ENCODE results near the gene MEOX1. TPM values are rescaled to one million over a fixed set of nuclear protein-coding genes. Genes with fewer than 3 reads are reported as not detected.

MEOX1 gene
- total RNA-seq, 1 experiment from 2014 or later = 0.21 TPM

- no peak for TF ChIP-seq TCF7L2 (IDR thresholded peaks at IDR 0.05; ENCODE audit: low read depth, low read length)
- TF ChIP-seq POLR2AphosphoS5 (IDR thresholded peaks at IDR 0.05; ENCODE audit: low read depth, low read length) = no peak
- no peak for TF ChIP-seq SIN3A (IDR thresholded peaks at IDR 0.05; ENCODE audit: borderline replicate concordance, insufficient read depth, low read depth, low read length)
- TF ChIP-seq REST (IDR thresholded peaks at IDR 0.05; ENCODE audit: insufficient read depth in 1 of 2, low read depth in 2 of 2, low read length in 1 of 2) = no peak
- no peak for TF ChIP-seq CTCF (IDR thresholded peaks at IDR 0.05)
- DNase-seq (ENCODE audit: low read depth, low spot score) (no peak), ATAC-seq (no peak)
- H3K27me3 ChIP-seq (ENCODE audit: control insufficient read depth, insufficient read depth, low read length) = no peaks in the 10 kb centered on the region
- H3K4me1 ChIP-seq (ENCODE audit: control insufficient read depth, insufficient read depth, low read length) = no peaks in the 10 kb centered on the region
- ChIA-PET POLR2A (no interaction called here), CTCF (interaction anchor here (0.6 kb wide), 1 partner anchor 63 kb away, joined by 4 read pairs; no protein-coding TSS in a partner anchor)
- no peaks in the 10 kb centered on the region for H3K36me3 ChIP-seq (ENCODE audit: control insufficient read depth, insufficient read depth, low read length)
- in situ Hi-C loops (cut with HindIII; ENCODE audit: low pct_unique_long_range_greater_than_20kb, low sequenced_read_pairs) = no loop called here
- no peak overlapping the region for H3K4me3 ChIP-seq (ENCODE audit: low read depth in 2 of 2, low read length in 2 of 2)
- H3K9me3 ChIP-seq (ENCODE audit: control insufficient read depth, insufficient read depth, low read depth, low read length) = no peaks in the 10 kb centered on the region
- intact Hi-C loops (cut with micrococcal nuclease; ENCODE audit: unreplicated experiment) = no loop called here
- H3K27ac ChIP-seq (ENCODE audit: low read length) = no peak overlapping the region
- no TSS peak for BruUV-seq (replicated peaks)
Observed at GRCh38 chr17:43696891-43697290, 35.2 kb upstream of the MEOX1 start.

GRCh38 chr17:43695970-43696865, 34.5 kb upstream of the MEOX1 start:
- no TSS peak for BruUV-seq (replicated peaks)
- Histone ChIP-seq H3K9me3 (ENCODE audit: control insufficient read depth, insufficient read depth, low read depth, low read length) (no peaks in the 10 kb centered on the region), H3K4me3 (ENCODE audit: low read depth in 2 of 2, low read length in 2 of 2) (no peak overlapping the region), H3K27ac (ENCODE audit: low read length) (no peak overlapping the region), H3K4me1 (ENCODE audit: control insufficient read depth, insufficient read depth, low read length) (no peaks in the 10 kb centered on the region), H3K27me3 (ENCODE audit: control insufficient read depth, insufficient read depth, low read length) (no peaks in the 10 kb centered on the region), H3K36me3 (ENCODE audit: control insufficient read depth, insufficient read depth, low read length) (no peaks in the 10 kb centered on the region)
- ATAC-seq = no peak
- CTCF ChIA-PET = interaction anchor here (0.6 to 2.6 kb wide), 2 partner anchors 63 kb away, joined by 4 to 24 read pairs; partner anchors contain the start of gene SOST
- in situ Hi-C loops (cut with HindIII; ENCODE audit: low pct_unique_long_range_greater_than_20kb, low sequenced_read_pairs) (no loop called here), intact Hi-C loops (cut with micrococcal nuclease; ENCODE audit: unreplicated experiment) (no loop called here)
- POLR2A ChIA-PET = interaction anchor here (0.6 kb wide), 1 partner anchor 20 kb away, joined by 3 read pairs; no protein-coding TSS in a partner anchor
- DNase-seq (ENCODE audit: low read depth, low spot score) = no peak
- TF ChIP-seq TCF7L2 (IDR thresholded peaks at IDR 0.05; ENCODE audit: low read depth, low read length) = no peak
- TF ChIP-seq REST (IDR thresholded peaks at IDR 0.05; ENCODE audit: insufficient read depth in 1 of 2, low read depth in 2 of 2, low read length in 1 of 2) = no peak
- no peak for TF ChIP-seq SIN3A (IDR thresholded peaks at IDR 0.05; ENCODE audit: borderline replicate concordance, insufficient read depth, low read depth, low read length)
- TF ChIP-seq CTCF (IDR thresholded peaks at IDR 0.05) = no peak
- TF ChIP-seq POLR2AphosphoS5 (IDR thresholded peaks at IDR 0.05; ENCODE audit: low read depth, low read length) = no peak

Data from Panc1 (cell line).